ENCODE data around the gene SLAMF9. TPM values are rescaled to one million over a fixed set of nuclear protein-coding genes. Genes with fewer than 3 reads are reported as not detected.
A peak's percentile ranks its signal among the peaks of the same experiment; 100 is the strongest.

SLAMF9 gene
- total RNA-seq, 1 donor from 2014 or later = not detected

DNA sequence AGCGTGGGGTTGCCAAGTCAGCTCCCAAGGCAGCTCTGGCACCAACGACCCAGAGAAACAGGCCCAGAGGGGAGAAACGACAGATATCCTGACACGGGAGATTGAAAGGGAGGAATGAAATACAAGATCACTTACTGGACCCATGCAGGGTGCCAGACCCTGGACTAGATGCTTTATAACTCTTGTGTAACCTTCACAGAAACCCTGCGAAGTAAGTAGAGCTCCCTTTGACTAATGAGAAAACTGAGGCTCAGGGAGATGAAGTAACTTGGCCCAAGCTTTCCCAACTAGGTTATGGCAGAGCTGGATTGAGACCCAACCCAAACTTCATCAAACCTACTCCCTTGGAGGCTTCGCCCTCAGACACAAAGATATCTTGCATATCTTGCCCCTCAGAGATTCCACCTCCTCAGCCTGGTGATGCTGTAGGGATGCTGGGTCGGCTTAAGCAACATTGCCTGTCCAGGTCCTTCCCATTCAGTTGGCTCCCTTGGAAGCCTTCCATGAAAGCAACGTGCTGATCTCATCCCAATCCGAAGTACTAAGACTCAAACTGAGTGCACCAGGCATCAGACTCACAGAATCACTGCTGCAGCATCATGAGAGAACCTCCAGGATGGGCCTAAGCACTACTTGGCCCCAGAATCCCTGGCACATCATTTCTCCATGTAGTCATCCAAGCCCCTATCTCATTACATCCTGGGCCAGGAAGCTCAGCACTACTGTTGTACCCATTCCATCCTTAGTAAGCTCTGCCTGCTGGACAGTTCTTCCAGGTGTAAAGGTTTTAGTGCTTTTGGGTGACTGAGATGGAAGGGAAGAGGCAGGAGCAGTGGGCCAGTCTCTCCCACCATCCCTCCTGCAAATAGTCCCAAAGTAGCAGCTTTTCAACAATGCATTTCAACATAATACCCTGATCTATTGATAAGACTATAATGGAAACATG lies 7.5 kb downstream of the SLAMF9 start:
- TF ChIP-seq, protein P1, sequence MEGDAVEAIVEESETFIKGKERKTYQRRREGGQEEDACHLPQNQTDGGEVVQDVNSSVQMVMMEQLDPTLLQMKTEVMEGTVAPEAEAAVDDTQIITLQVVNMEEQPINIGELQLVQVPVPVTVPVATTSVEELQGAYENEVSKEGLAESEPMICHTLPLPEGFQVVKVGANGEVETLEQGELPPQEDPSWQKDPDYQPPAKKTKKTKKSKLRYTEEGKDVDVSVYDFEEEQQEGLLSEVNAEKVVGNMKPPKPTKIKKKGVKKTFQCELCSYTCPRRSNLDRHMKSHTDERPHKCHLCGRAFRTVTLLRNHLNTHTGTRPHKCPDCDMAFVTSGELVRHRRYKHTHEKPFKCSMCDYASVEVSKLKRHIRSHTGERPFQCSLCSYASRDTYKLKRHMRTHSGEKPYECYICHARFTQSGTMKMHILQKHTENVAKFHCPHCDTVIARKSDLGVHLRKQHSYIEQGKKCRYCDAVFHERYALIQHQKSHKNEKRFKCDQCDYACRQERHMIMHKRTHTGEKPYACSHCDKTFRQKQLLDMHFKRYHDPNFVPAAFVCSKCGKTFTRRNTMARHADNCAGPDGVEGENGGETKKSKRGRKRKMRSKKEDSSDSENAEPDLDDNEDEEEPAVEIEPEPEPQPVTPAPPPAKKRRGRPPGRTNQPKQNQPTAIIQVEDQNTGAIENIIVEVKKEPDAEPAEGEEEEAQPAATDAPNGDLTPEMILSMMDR (IDR thresholded peaks at IDR 0.05) = no peak
- Histone ChIP-seq H3K9me3 (no peaks in the 10 kb centered on the region), H3K27ac (no peak overlapping the region), H3K36me3 (no peaks in the 10 kb centered on the region), H3K27me3 (peaks cover 8% of the 10 kb centered on the region), H3K4me3 (peak overlapping the region; percentile 53), H3K4me1 (peaks cover 11% of the 10 kb centered on the region)
- intact Hi-C loops (cut with DNase I) = no loop called here
- ATAC-seq (no peak), DNase-seq (no peak)

DNA sequence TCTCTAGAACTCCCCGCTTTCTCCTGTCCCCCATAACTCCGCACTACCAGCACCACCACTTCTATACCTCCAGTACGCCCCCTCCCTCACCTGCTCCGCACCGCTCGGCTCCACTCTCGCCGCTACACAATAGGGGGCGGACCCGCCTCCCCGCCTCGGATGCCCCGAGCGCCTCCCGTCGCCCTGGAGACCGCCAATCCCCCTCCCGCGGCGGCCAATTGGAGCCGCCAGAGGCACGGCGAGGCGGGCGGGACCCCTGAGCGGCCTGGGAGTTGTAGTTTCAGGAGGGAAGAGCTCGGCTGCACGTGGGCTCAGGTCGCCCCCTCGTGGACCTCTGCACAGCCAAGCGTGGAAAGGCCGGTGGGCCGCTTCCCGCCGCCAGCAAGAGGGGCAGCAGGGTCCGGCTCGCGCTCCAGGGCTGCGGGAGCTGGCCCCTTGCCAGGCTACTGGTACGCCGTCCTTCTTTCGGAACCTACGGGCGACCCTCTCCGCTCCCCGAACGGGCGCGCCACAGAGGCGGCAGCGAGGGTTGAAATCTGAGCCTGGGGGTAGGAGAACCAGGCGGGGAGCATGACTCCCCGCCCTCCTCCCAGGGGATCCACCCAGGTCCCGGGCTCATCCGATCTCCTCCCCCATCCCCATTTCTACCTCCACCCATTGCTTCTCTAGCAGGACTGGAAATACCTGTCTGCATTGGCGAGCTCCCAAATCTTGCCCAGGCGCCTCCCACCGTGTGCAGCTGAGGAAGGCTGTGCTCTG lies 8.4 kb downstream of the SLAMF9 start, which contains the start of gene IGSF9:
Gene IGSF9 (minus strand): TSS at position 131 of the 759 bp plus-strand sequence. CDS start 2,159 bp downstream, outside the sequence.
- H3K27ac ChIP-seq = peak within 1 kb of the TSS; percentile 17
- no peaks in the 10 kb centered on the region for H3K9me3 ChIP-seq
- H3K4me3 ChIP-seq = peak within 1 kb of the TSS; percentile 53
- H3K4me1 ChIP-seq = peaks cover 11% of the 10 kb centered on the region
- DNase-seq (peak; percentile 88), ATAC-seq (peak; percentile 86)
- no peaks in the 10 kb centered on the region for H3K36me3 ChIP-seq
- H3K27me3 ChIP-seq = peaks cover 8% of the 10 kb centered on the region
- TF ChIP-seq, protein P1 (IDR thresholded peaks at IDR 0.05) = peak; percentile 55
- intact Hi-C loops (cut with DNase I) = no loop called here

DNA sequence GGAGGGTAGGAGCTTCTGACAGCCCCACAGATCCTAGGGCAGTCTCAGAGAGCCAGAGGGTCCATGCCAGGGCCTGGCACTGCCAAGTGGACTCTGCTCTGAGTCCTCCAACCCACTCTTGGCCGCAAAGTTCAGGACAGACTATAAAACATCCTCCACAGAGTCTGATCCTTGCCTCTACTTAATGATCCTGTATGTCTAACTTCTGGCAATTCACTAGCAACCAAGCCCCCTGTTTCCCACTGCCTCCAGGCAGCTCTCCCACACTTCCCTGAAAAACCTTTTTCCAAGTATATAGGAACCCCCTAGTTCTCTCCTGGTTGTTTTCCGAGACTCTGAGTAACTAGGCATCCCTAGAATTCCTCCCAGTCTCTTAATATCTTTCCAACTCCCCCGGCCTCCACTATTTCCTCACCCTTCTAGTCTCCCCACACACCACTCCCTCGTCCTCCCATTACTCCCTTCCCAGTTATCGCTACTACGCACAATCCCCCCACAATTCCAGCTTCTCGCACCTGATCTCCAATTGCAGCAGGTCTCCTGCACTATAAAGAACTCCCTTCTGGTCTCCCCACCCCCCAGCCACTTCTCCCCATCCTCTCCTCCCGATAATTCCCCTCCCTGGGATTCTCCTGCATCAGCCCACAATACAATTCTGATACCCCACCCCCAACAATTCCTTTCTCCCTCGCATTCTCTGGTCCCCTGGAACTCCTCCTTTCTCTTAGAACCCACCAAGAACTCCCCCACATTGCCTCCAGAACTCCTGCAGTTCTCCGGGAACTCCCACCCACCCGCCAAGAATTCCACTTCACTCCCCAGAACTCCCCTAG lies 9.2 kb downstream of the SLAMF9 start:
- H3K4me1 ChIP-seq = peaks cover 11% of the 10 kb centered on the region
- no peaks in the 10 kb centered on the region for H3K36me3 ChIP-seq
- no peak overlapping the region for H3K27ac ChIP-seq
- intact Hi-C loops (cut with DNase I) = no loop called here
- TF ChIP-seq, protein P1 (IDR thresholded peaks at IDR 0.05) = no peak
- peak overlapping the region; percentile 53 for H3K4me3 ChIP-seq
- no peak for ATAC-seq
- no peak for DNase-seq
- peaks cover 8% of the 10 kb centered on the region for H3K27me3 ChIP-seq
- no peaks in the 10 kb centered on the region for H3K9me3 ChIP-seq

DNA sequence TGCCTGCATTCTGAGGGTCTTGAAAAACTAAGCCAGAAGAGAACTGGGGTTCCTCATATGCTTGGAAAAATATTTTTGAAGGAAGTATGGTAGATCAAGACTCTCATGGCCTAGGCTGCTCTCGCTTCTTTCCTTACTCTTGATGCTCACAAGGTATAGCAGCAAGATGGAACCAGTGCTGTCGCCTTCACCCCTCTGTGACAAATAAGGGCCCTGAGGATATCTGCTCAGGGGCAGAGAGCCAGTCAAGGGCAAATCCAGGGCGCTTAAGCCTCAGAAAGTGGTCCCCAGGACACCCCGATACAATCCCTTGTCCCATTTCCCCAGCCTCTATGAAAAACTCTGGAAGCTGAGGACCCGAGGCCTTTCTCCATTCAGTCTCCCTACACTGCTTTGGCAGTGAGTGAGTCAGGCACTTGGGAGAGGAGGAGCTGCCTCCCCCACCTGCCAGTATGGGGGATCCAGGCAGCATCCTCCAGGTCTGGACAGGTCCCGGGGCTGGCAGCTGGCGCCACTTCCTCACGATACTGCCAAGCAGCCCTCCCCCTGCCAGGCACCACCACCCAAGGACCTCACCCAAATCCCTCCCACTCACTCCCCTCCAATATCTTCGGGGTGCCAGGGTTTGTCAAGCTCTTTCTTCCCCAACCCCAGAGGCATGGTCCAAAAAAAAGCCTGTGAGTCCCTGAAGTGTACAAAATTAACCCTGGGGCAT lies 10.0 kb downstream of the SLAMF9 start:
- peaks cover 11% of the 10 kb centered on the region for H3K4me1 ChIP-seq
- DNase-seq = peak; percentile 3
- H3K27me3 ChIP-seq = peaks cover 8% of the 10 kb centered on the region
- TF ChIP-seq, protein P1 (IDR thresholded peaks at IDR 0.05) = no peak
- ATAC-seq = no peak
- no peak overlapping the region for H3K27ac ChIP-seq
- H3K36me3 ChIP-seq = no peaks in the 10 kb centered on the region
- no peak overlapping the region for H3K4me3 ChIP-seq
- no peaks in the 10 kb centered on the region for H3K9me3 ChIP-seq
- intact Hi-C loops (cut with DNase I) = no loop called here

DNA sequence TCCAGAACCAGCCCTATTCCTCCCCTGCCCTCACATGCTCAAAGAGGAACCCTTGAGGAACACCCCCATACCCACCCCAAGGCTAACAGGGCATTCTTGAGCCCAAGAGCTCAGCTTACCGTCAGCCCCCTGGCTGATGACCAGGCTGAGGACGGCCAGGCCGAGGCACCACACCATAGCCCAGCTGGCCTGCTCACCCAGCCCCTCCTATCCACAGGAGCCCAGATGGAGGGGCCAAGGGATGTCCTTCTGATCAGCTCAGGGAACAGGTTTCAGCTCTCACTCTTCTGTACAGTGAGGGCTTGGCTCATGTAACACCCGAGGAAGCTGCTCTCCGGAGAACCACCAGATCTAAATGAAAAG lies 10.8 kb downstream of the SLAMF9 start:
- no peak overlapping the region for H3K4me3 ChIP-seq
- no peaks in the 10 kb centered on the region for H3K36me3 ChIP-seq
- intact Hi-C loops (cut with DNase I) = no loop called here
- peaks cover 8% of the 10 kb centered on the region for H3K27me3 ChIP-seq
- peak; percentile 26 for DNase-seq
- peaks cover 11% of the 10 kb centered on the region for H3K4me1 ChIP-seq
- ATAC-seq = no peak
- TF ChIP-seq, protein P1 (IDR thresholded peaks at IDR 0.05) = no peak
- H3K27ac ChIP-seq = no peak overlapping the region
- H3K9me3 ChIP-seq = no peaks in the 10 kb centered on the region
